GM21423 (cell line): Measurements from ENCODE around the gene COX4I2.
A peak's percentile ranks its signal among the peaks of the same experiment; 100 is the strongest.

ENCODE experiments used
- ATAC-seq: cut with Tn5 transposase; IDR thresholded peaks from one replicate; pipeline ENCODE4 v1.9.1; 2021; ENCODE audit warnings: mild to moderate bottlenecking, moderate library complexity; ENCODE audit not compliant: unreplicated experiment

Gene COX4I2

DNA sequence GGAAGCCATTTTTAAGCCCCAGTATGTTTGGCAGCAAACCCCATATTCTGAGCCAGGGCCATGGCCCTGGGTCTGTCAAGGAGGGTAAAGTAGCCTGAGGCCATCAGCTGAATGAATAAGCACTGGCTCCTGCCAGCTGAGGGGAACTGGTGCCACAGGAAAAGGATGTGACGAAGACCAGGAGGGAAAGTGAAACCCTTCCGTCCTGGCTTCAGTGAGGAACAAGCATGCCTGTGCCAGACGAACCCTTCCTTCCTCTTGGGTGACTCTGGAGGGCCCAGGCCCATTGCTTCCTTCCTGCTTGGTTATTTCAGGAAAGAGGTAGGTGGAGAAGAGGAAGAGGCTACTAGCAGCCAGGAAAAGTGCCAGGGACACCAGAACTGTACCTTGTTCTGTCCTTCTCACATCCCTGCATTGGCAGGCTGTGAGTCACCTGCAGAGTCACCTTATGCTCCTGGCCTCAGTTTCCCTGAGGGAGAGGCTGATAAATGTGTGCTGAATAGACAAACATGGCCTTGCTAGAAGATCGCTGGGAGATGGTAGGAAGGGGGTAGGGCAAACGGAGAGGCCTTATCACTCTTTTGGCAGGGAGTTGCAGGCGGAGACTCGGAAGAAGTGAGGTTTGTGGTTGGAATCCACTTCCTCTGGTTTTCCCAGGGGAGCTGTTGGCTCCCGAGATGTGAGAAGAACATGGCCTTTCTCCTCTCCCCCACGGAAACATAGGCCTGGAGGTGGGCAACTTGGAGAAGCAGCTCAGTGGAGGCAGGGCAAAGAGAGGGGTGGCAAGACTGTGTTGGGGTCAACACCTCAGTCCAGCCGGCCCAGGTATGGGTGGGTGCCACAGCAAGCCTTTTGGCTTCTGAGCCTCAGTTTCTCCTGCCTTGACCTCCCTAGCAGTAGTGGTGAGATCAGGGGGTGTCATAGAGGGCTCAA is 37.4 kb downstream of the COX4I2 start:
- ATAC-seq: peak; percentile 63

DNA sequence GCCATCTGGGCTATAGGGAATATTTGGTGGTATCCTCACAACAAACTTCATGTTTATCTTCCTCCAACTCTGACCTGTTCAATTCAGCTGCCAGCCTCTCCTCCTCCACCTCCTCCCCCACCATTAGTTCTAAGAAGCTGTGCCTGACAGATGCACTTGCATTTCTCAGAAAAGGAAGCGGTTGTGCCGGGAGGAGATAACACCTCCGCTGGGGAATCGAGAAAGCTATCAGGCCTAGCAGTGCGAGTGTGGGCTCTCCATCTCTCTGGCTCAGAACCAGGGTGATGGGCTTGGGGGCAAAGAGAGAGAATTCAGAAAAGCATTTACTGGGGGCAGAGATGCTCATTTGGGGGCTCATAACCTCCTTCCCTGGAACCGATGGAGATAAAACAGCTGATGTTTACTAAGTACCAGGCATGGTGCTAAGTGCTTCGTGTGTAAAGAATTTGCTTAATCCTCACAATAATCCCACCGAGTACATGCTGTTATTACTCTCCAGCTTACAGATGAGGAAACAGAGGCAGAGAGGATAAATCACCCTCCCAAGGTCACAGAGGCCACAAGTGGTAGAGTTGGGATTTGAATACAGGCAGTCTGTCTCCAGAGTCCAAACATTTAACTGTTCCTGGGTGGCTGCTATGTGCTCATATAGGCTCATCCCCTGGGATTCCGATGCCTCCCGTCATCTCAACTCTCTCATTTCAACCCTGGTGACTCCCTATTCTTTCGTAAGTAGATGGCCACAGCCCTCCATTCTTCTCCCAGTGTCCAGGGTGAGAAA is 38.3 kb downstream of the COX4I2 start:
- peak; percentile 54 for ATAC-seq

DNA sequence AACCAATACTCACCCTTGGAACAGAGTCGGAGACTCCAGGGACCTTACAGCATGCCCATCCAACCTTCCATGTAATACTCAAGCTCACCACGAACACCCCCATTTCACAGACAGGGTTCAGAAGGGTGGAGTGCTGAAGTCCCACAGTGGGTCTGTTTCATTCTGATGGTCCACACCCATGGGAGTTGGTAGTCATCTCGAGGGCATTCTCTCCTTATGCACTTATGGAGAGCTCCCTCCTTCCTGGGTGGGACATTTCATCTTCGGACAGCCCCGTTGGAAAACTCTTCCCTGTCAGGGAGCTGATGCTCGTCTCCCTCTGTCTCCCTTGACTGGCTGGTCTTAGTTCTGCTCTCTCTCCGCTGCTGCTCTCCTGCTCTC is 38.9 kb downstream of the COX4I2 start:
- no peak for ATAC-seq

DNA sequence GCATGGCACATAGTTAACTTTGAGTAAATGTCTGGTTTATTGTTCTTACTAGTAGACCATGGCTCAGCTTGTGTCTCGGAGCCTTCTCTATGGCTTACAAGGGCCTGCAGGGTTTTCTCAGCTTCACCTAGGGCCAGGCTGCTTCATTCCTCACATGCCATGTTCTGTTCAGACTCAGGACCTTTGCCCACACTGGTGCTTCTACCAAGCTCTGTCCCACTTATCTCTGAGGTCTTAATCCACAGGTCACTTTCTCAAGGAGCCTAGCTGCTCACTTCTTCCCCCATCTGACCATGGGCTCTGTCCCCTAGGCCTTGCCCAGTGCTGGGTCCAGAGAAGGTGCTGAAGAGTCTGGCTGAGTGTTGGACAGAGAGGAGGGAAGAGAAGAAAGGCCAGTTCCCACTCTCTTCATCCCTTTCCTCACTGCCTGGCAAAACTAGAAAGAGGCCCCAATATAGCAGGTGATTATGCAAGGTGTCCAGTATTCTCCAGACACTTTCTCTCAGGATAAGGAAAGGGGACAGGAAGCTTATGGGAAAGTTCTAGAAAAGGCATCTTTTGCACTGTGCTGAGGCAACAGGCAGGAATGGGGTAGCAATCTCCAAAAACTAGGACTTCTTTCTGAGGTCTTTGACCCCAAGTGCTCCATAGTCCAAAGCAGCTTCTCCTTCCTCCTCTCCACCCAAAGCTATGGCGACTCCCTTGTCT is 40.0 kb downstream of the COX4I2 start:
- ATAC-seq: no peak

DNA sequence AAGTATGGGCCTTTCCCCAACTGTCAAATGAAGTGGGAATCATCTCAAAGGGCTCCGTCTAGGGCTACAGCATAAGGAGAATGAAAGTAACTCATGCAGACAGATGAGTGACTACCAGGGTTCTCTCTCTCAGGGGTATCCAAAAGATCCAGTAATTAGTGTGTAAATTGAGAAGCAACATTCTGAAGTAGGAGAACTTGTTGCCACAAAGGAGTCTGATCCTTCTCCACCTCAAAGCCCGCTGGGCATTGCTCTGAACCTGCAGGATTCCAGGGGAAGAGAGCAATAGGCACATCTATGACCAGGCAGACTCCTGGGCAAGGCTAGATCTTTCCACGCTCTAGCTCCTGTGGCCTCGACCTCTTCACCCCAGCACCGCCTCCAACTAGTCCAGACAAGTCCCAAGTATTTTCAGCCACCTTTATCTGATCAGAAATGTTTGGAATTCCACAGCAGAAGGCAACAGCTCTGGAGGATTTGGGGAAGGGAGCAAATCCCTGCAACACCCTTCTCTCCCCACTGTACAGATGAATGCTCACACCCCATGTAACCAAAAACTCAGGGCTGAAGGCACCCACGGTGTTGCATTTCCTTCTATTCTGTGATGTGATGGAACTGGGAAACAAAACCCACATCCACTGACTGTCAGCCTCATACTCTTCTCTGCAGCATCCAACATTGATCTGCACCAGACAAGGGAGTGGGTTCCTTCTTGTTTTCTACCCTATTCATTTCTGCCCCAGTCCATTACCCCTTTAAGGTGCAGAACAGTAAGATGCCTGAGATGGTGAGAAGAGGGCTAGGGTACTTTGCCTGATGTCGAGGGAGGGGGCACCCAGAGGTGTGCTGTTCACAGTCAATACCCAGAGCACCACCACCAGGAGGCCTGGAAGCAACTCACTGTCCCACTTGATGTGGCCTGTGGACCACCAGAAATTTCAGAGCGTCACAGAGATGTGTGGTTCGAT is 41.0 kb downstream of the COX4I2 start:
- no peak for ATAC-seq

DNA sequence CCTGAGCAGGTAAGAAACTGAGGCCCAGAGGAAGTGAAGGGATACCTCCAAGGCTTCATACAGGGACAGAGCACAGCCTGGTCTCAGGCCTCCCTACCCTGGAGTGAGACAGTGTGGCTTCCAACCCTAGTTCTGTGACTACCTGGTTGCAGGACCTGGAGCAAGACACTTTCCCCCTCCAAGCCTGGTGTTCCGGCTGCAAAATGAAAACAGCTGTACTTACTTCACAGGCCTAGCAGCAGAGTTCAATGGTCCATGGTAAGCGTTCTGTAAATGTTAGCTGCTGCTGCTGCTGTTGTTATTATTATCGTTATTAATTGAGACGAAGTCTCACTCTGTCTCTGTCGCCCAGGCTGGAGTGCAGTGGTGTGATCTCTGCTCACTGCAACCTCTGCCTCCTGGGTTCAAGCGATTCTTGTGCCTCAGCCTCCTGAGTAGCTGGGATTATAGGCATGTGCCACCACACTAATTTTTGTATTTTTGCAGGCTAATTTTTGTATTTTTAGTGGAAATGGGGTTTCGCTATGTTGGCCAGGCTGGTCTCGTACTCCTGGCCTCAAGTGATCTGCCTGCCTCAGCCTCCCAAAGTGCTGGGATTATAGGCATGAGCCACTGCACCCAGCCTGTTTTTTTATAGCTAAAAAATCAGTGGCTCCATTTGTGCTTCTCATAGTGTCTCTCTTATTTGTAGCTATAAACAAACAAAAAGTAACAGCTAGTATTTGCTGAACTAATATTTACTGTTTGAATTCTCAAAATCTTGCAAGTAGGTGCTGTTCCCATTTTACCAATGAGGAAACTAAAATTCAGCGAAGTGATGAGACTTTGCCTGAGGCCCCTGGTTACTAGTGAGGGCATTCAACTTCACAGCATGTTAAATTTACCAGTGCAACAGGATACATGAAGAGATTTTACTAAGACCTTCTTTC is 41.9 kb downstream of the COX4I2 start:
- no peak for ATAC-seq

DNA sequence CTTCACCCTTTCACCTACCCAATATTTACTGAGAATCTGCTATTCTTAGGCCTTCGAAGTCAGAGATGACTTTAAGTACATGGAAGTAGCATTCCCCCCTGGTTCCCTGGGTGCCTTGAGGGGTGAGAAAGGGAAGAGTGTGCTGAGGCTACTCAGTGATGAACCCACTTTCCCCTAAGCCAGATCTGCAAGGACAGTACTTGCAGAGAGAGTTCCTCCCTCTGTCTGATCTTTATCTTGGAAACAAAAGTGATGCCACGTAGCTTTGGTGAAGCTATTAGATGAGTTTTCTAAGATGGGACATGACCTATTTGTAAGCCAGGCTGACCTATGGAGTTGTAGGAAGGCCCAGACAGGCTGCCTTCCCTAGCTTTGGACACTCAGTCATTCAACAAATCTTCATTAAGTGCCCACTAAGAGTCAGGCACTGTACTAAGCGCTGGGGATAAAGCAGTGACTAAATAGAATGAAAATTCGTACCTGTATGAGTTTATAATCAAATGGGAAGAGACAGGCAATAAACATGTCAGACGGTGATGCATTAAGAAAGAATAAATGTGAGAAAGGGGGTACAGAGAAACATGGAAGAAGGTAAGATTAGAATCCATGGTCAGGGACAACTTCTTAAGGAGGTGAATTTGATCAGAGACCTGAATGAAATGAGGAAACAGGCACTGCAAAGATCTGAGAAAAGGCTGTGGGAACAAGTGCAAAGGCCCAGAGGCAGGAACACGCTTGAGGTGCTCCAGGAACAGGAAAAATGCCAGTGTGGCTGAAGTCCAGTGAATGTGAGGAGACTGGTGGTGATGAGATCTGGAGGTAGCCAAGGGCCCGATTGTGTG is 42.8 kb downstream of the COX4I2 start:
- ATAC-seq: no peak

DNA sequence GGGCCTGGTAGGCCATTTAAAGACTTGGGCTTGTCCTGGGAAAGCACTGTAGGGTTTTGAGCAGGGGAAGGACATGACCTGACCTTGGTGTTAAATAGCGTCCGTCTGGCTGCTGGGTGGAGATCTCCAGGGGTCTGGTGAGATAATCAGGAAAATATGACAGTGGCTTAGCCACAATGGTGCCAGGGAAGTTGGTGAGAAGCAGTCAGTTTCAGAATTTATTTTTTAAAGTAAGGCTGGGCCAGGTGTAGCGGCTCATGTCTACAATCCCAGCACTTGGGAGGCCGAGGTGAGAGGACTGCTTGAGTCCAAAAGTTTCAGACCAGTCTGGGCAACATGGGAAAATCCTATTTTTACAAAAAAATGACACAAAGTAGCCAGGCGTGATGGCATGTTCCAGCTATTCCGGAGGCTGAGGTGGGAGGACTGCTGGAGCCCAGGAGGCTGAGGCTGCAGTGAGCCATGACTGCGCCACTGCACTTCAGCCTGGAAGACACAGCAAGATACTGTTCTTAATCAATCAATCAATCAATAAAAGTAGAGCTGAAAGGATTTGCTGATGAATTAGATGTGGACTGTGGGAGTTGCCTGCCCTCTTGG is 43.5 kb downstream of the COX4I2 start:
- ATAC-seq: no peak

DNA sequence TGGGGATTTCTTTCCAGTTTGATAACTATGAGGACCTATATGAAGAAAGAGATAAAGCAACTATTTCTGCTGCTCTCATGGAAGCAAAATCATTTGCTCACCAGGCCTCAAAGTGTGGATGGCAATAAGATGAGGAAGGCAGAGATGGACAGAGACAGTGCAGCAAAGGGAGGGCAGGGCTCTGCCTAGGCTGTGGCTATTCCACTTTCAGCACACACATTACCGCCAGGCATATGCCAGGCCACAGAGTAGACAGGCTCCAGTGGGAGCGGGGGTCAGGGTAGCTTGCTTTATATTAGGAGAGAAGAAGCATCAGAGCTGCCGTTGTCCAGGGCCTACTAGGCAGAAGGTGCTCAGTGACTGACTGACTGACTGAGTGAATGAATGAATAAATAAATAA is 44.1 kb downstream of the COX4I2 start:
- ATAC-seq: no peak

DNA sequence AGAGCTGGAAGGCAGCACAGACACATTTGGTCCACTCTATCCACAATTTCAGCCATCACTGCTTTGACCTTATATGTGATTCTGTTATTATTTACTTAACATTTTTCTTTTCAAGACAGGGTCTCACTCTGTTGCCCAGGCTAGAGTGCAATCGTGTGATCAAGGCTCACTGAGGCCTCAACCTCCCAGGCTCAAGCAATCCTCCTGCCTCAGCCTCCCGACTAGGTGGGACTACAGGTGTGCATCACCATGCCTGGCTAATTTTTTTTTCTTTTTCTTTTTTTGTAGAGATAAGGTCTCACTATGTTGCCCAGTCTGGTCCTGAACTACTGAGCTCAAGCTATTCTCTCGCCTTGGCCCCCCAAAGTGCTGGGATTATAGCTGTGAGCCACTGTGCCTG is 44.6 kb downstream of the COX4I2 start:
- ATAC-seq: no peak

DNA sequence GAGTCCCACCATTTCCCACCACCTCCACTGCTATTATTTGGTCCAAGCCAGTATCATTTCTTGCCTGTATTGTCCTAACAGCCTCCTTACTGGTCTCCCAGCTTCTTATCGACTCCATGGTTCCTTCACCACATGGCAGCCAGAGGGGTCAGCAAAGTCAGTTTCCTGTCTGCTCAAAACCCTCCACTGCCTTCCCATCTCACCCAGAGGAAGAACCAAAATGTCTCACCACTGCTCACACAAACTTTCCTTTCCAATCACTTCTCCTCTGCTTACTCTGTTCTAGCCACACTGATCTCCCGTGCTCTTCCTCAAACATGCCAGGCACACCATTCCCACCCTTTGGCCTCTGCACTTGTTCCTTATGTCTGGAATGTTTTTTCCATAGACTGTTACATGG is 45.2 kb downstream of the COX4I2 start:
- no peak for ATAC-seq

DNA sequence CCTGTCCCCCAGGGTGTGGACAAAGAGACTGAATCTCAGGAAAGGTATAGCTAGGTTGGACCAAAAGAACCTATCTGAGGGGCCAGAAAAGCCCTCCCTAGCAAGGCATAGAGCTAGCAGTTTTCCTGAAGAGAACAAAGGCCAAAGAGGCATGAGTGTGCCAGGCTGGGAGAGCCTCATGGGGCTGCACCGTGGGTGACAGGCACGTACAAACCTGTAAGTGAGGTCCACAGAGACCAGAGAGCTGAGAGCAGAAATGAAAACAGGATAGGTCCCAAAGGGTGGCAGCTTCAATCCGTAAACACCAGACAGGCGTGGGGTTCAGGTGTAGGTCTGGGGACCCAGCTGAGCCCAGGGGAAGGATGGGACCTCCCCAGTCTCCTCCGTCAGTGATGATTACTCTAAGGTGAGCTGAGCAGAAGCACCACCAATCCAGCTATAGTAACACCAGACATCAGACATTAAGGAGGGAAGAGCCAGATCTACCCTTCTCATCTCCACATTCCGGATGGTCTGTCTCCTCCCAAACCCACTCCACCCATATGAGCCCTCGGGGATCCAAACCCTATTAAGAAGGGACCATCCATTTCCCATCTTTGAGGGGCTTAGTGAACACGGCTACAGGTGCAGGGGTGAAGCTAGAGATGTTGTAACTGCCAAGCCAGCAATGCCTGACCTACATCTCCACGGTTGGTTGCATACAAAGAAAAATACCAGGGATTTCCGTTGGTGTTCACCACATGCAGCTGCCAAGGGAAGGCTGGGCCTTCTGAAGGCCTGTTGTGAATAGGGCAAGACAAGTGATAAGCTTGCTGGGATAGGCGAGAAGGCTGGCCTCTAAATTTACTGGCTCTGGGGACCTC is 46.7 kb downstream of the COX4I2 start:
- ATAC-seq: peak; percentile 46

DNA sequence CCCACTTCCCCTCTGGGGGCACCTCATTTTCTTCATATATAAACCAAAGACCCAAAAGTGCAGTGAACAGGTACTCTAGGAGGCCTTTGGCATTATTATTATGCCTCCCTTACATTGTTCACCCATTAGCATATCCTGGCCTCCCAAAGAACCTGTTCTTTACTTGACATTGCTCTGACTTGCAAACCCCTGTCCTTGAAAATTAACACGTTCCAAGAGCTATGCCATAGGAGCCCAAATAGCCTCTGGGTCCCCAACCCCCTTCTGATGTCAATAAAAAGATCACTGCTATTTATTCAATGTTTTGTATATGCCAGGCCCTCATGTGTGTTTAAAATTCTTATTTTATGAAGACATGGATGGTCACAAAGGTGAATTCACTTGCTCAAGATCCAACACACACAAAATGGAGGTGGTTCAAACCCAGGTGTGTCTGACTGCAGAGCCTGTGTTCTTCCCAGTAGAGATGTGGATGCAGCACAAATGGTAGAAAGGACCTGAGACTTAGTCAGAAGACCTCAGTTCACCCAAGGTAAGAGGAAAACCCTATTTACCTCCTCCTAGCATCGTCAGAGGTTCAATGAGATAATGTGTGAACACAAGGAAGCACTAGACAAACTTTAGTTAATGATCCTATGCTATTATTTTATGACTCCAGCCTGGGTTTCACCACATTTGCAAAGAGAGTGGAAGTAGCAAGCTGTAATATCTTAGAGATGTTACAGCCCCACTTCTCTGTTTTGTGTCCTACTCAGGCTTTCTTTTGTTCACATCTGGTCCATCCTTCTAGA is 48.3 kb downstream of the COX4I2 start:
- no peak for ATAC-seq

DNA sequence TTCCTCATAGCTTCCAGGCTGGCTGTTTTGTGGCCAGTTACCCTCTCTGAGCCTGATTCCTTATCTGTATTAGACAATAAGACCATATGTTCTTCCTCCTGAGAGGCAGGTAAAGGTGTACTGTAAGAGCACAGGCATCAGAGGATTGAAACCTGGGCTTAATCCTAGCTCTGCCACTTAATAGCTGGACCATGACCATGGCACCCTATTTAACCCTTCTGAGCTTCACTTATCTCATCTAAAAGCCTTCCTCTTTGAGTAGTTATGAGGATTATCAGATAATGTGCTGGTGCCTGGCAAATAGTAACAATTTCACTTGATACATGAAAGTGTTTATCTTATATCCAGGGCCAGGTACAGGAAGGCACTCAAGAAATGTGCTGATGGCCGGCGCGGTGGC is 50.1 kb downstream of the COX4I2 start:
- ATAC-seq: no peak

DNA sequence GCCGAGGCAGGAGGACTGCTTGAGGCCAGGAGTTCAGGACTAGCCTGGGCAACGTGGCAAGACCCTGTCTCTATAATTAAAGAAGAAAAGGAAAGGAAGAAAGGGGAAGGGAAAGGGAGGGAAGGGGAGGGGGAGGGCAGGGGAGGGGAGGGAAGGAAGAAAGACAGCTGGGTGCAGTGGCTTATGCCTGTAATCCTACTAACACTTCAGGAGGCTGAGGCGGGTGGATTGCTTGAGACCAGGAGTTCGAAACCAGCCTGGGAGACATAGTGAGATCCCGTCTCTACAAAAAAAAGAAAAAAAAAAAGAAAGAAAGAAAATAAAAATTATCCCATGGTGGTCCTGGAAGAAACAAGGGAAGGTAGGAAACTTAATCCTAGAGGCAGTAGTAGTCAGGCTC is 51.4 kb downstream of the COX4I2 start:
- ATAC-seq: no peak

DNA sequence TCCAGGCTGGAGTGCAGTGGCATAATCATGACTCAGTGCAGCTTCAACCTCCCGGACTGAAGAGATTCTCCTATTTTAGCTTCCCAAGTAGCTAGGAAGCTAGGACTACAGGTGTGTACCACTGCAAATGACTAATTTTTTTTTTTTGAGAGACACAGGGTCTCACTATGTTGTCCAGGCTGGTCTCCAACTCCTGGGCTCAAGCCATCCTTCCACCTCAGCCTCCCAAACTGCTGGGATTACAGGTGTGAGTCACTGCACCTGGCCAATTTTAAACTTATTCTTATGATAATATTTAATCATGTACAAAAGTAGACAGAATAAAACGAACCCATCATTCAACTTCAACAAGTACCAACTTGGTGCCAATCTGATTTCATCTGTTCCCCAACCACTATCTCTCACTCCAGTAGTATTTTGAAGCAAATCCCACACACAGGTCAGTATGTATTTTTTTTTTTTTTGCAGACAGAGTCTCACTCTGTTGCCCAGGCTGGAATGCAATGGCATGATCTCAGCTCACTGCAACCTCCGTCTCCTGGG is 52.5 kb downstream of the COX4I2 start:
- ATAC-seq: no peak
